Measurements from ENCODE around the gene PKIB.
"Not testable (repeated sequence)": the region's sequence is repeated elsewhere in the genome, so short reads cannot be mapped to it uniquely, and the experiment has no call there.

The PKIB gene

GRCh38 chr6:122712448-122713137, 102.4 kb downstream of the PKIB start:
- DNase-seq: no peak

- DNase-seq: no peak
These were observed 102.9 kb downstream of the PKIB start for GRCh38 chr6:122713138-122713537.

- DNase-seq: no peak
These were observed 103.9 kb downstream of the PKIB start for GRCh38 chr6:122714059-122714458.

- DNase-seq: no peak
These were observed 105.5 kb downstream of the PKIB start for GRCh38 chr6:122715725-122716124.

- peak in 5 of 14 donors; percentile 5 to 95 (median 8) for DNase-seq
These were observed 107.1 kb downstream of the PKIB start for GRCh38 chr6:122717350-122717749.

- DNase-seq: peak in 1 of 14 donors; percentile 52
These were observed 108.4 kb downstream of the PKIB start for GRCh38 chr6:122718616-122719015.

GRCh38 chr6:122719176-122719575, 109.0 kb downstream of the PKIB start:
- peak in 1 of 14 donors; percentile 80 for DNase-seq

- peak in 1 of 14 donors; percentile 55 for DNase-seq
These were observed 112.5 kb downstream of the PKIB start for GRCh38 chr6:122722746-122723145.

GRCh38 chr6:122726649-122727048, 116.4 kb downstream of the PKIB start:
- DNase-seq: no peak

- DNase-seq: no peak
These were observed 117.0 kb downstream of the PKIB start for GRCh38 chr6:122727244-122727643.

GRCh38 chr6:122730334-122730733, 120.1 kb downstream of the PKIB start:
- DNase-seq: peak in 1 of 14 donors; percentile 83

GRCh38 chr6:122730775-122731386, 120.7 kb downstream of the PKIB start:
- peak in 2 of 14 donors; percentile 12 to 78 for DNase-seq

- DNase-seq: no peak
These were observed 123.1 kb downstream of the PKIB start for GRCh38 chr6:122733259-122733658.

- peak in 1 of 14 donors; percentile 37 for DNase-seq
These were observed 124.6 kb downstream of the PKIB start for GRCh38 chr6:122734529-122735395.

- DNase-seq: peak in 1 of 14 donors; percentile 18
These were observed 125.4 kb downstream of the PKIB start for GRCh38 chr6:122735582-122735981.

GRCh38 chr6:122736163-122736562, 126.0 kb downstream of the PKIB start:
- peak in 1 of 14 donors; percentile 32 for DNase-seq

- peak in 1 of 14 donors; percentile 69 for DNase-seq
These were observed 126.4 kb downstream of the PKIB start for GRCh38 chr6:122736616-122737015.

- DNase-seq: no peak
These were observed 129.9 kb downstream of the PKIB start for GRCh38 chr6:122740091-122740490.

GRCh38 chr6:122740936-122741335, 130.7 kb downstream of the PKIB start:
- DNase-seq: no peak

- DNase-seq: peak in 1 of 14 donors; percentile 52
These were observed 134.0 kb downstream of the PKIB start for GRCh38 chr6:122744247-122744646.

GRCh38 chr6:122744856-122745255, 134.7 kb downstream of the PKIB start:
- DNase-seq: not testable (repeated sequence)

GRCh38 chr6:122746688-122747087, 136.5 kb downstream of the PKIB start:
- no peak for DNase-seq

GRCh38 chr6:122747573-122747972, 137.4 kb downstream of the PKIB start:
- no peak for DNase-seq

Data from C1 segment of cervical spinal cord (tissue), 14 donors.